HEK293T (cell line): Measurements from ENCODE around the gene ABHD14A.

Experiments
- CTCF ChIA-PET: fragments of 350-600 bp; formaldehyde crosslinking; extraction: SDS; loops from one replicate; lab custom pipeline; 2021; ENCODE audit warnings: antibody characterized with exemption, inconsistent platforms; lab: Yijun Ruan, JAX
- POLR2A ChIA-PET: fragments of 350-600 bp; formaldehyde crosslinking; extraction: SDS; loops from one replicate; lab custom pipeline; 2020; ENCODE audit warnings: antibody characterized with exemption, inconsistent platforms; lab: Yijun Ruan, JAX
- DNase-seq: peaks from one replicate; pipeline ENCODE4 v3.0.0; 2012; ENCODE audit warnings: mixed read lengths; ENCODE audit errors: extremely low spot score
- ARNT ChIP-seq: fragments of 450-650 bp; IDR thresholded peaks from 2 replicates; pipeline ENCODE4 v1.6.1; 2017; ENCODE audit warnings: mild to moderate bottlenecking
- BHLHE40 ChIP-seq: fragments of 450-650 bp; IDR thresholded peaks from 2 replicates; pipeline ENCODE4 v1.6.1; 2016; ENCODE audit warnings: mild to moderate bottlenecking, moderate library complexity, borderline replicate concordance
- CTBP1 ChIP-seq: fragments of 450-650 bp; IDR thresholded peaks from 2 replicates; pipeline ENCODE4 v1.6.1; 2016; ENCODE audit warnings: borderline replicate concordance
- ELF4 ChIP-seq: fragments of 450-650 bp; IDR thresholded peaks from 2 replicates; pipeline ENCODE4 v1.6.1; 2017; ENCODE audit warnings: antibody characterized with exemption
- FOXA1 ChIP-seq: fragments of 450-650 bp; IDR thresholded peaks from 2 replicates; pipeline ENCODE4 v1.6.1; 2016; ENCODE audit warnings: mild to moderate bottlenecking
- FOXK2 ChIP-seq: fragments of 450-650 bp; IDR thresholded peaks from 2 replicates; pipeline ENCODE4 v1.6.1; 2016; ENCODE audit warnings: mild to moderate bottlenecking
- FOXM1 ChIP-seq: fragments of 450-650 bp; IDR thresholded peaks from 2 replicates; pipeline ENCODE4 v1.6.1; 2017; ENCODE audit warnings: mild to moderate bottlenecking, borderline replicate concordance
- HDGF ChIP-seq: fragments of 450-650 bp; IDR thresholded peaks from 2 replicates; pipeline ENCODE4 v1.6.1; 2017; ENCODE audit warnings: antibody characterized with exemption, borderline replicate concordance
- L3MBTL2 ChIP-seq: fragments of 450-650 bp; conservative IDR thresholded peaks from 2 replicates; pipeline ENCODE4 v1.6.1; 2016; ENCODE audit warnings: mild to moderate bottlenecking
- LEF1 ChIP-seq: fragments of 450-650 bp; IDR thresholded peaks from 2 replicates; pipeline ENCODE4 v1.6.1; 2017; ENCODE audit warnings: mild to moderate bottlenecking, borderline replicate concordance
- NFRKB ChIP-seq: fragments of 450-650 bp; IDR thresholded peaks from 2 replicates; pipeline ENCODE4 v1.6.1; 2016; ENCODE audit warnings: mild to moderate bottlenecking, moderate library complexity
- PKNOX1 ChIP-seq: fragments of 450-650 bp; IDR thresholded peaks from 2 replicates; pipeline ENCODE4 v1.6.1; 2016
- SP1 ChIP-seq: fragments of 450-650 bp; IDR thresholded peaks from 2 replicates; pipeline ENCODE4 v1.6.1; 2017
- SUZ12 ChIP-seq: fragments of 450-650 bp; IDR thresholded peaks from 2 replicates; pipeline ENCODE4 v1.6.1; 2016; ENCODE audit warnings: mild to moderate bottlenecking
- TARDBP ChIP-seq: fragments of 450-650 bp; IDR thresholded peaks from 2 replicates; pipeline ENCODE4 v1.6.1; 2016
- ZNF384 ChIP-seq: fragments of 450-650 bp; IDR thresholded peaks from 2 replicates; pipeline ENCODE4 v1.6.1; 2016

Gene ABHD14A

GRCh38 chr3:51944451-51945021 is 30.3 kb upstream of the ABHD14A start:
- CTCF ChIA-PET: interaction anchor here (0.7 kb wide), 1 partner anchor 32 kb away, joined by 3 read pairs; no protein-coding TSS in a partner anchor

GRCh38 chr3:51945031-51945840 is 29.6 kb upstream of the ABHD14A start:
- POLR2A ChIA-PET: interaction anchor here (1.3 to 2.6 kb wide), 5 partner anchors 23 to 51 kb away, joined by 3 to 14 read pairs (median 5); partner anchors contain the start of genes ABHD14B and RPL29
- no peak for TF ChIP-seq ZNF384
- TF ChIP-seq SP1: no peak
- TF ChIP-seq FOXM1: no peak
- TF ChIP-seq FOXK2: no peak
- TF ChIP-seq L3MBTL2: no peak
- TF ChIP-seq NFRKB: no peak
- TF ChIP-seq FOXA1: no peak
- no peak for TF ChIP-seq TARDBP
- no peak for TF ChIP-seq LEF1
- TF ChIP-seq ARNT: no peak
- TF ChIP-seq HDGF: no peak
- no peak for TF ChIP-seq SUZ12
- TF ChIP-seq ELF4: no peak
- TF ChIP-seq PKNOX1: no peak
- no peak for TF ChIP-seq CTBP1
- CTCF ChIA-PET: interaction anchor here (0.7 kb wide), 1 partner anchor 33 kb away, joined by 3 read pairs; no protein-coding TSS in a partner anchor

More at GRCh38 chr3:51944451-51945021, 30.3 kb upstream of the ABHD14A start:
- POLR2A ChIA-PET: interaction anchor here (1.3 to 2.6 kb wide), 4 partner anchors 24 to 51 kb away, joined by 3 to 14 read pairs (median 5); partner anchors contain the start of genes ABHD14B and RPL29
- no peak for DNase-seq
- TF ChIP-seq FOXK2 (no peak), CTBP1 (no peak), ELF4 (no peak), FOXA1 (no peak), TARDBP (no peak), L3MBTL2 (no peak), FOXM1 (no peak)

GRCh38 chr3:51945926-51946705 is 28.7 kb upstream of the ABHD14A start:
- DNase-seq: no peak
- TF ChIP-seq FOXK2 (no peak), TARDBP (no peak), LEF1 (no peak), L3MBTL2 (no peak), ARNT (no peak), ELF4 (no peak), BHLHE40 (no peak), SUZ12 (no peak), CTBP1 (no peak), ZNF384 (no peak), FOXM1 (no peak), NFRKB (no peak)
- ChIA-PET POLR2A (interaction anchor here (1.3 to 2.3 kb wide), 3 partner anchors 23 to 47 kb away, joined by 3 to 7 read pairs (median 5); no protein-coding TSS in a partner anchor), CTCF (no interaction called here)

More at GRCh38 chr3:51945031-51945840, 29.6 kb upstream of the ABHD14A start:
- no peak for DNase-seq

- DNase-seq: no peak
- TF ChIP-seq SUZ12: no peak
- no peak for TF ChIP-seq BHLHE40
- no peak for TF ChIP-seq ARNT
- no peak for TF ChIP-seq LEF1
- TF ChIP-seq ZNF384: no peak
- no peak for TF ChIP-seq FOXK2
- TF ChIP-seq FOXA1: no peak
- no peak for TF ChIP-seq CTBP1
- TF ChIP-seq L3MBTL2: no peak
- TF ChIP-seq SP1: no peak
- TF ChIP-seq NFRKB: no peak
- no peak for TF ChIP-seq ELF4
- no peak for TF ChIP-seq PKNOX1
- TF ChIP-seq FOXM1: no peak
- no peak for TF ChIP-seq TARDBP
- ChIA-PET CTCF (no interaction called here), POLR2A (interaction anchor here (1.7 kb wide), 1 partner anchor 46 kb away, joined by 5 read pairs; no protein-coding TSS in a partner anchor)
These were observed 28.1 kb upstream of the ABHD14A start for GRCh38 chr3:51946796-51947195.

- TF ChIP-seq L3MBTL2 (no peak), FOXA1 (no peak), ELF4 (no peak), LEF1 (no peak), TARDBP (no peak), CTBP1 (no peak), ZNF384 (no peak), SUZ12 (no peak), BHLHE40 (no peak), FOXK2 (no peak), PKNOX1 (no peak), SP1 (no peak), FOXM1 (no peak), HDGF (no peak)
- ChIA-PET CTCF (no interaction called here), POLR2A (interaction anchor here (0.8 to 1.0 kb wide), 2 partner anchors 16 to 26 kb away, joined by 3 read pairs; partner anchors contain the start of gene ABHD14B)
- DNase-seq: no peak
These were observed 27.5 kb upstream of the ABHD14A start for GRCh38 chr3:51947215-51947900.
